CD8-positive, alpha-beta memory T cell (primary cell): ENCODE results near the gene SERTAD4. TPM values are rescaled to one million over a fixed set of nuclear protein-coding genes. Genes with fewer than 3 reads are reported as not detected.
A peak's percentile ranks its signal among the peaks of the same experiment; 100 is the strongest.

ENCODE experiments used
- CTCF ChIA-PET: fragments of 350-600 bp; sonication (Branson Sonifier 250); formaldehyde crosslinking; loops from one replicate; lab custom pipeline; 2021; ENCODE audit warnings: antibody characterized with exemption; lab: Charles Lee
- POLR2A ChIA-PET: fragments of 350-600 bp; sonication (Branson Sonifier 250); formaldehyde crosslinking; loops from one replicate; lab custom pipeline; 2021; ENCODE audit warnings: antibody characterized with exemption; lab: Charles Lee
- DNase-seq, 5 donors: peaks; one replicate each; pipeline versions ENCODE4 v3.0.0 to v3.0.0-alpha.2; 2020 to 2022; ENCODE audit warnings: mixed read lengths in 1 of 5
- H3K27ac ChIP-seq: one replicate; pipeline ENCODE4 v1.7.0; 2013; ENCODE audit warnings: low read depth, mild to moderate bottlenecking, low read length, moderate library complexity
- H3K27me3 ChIP-seq: 2 replicates; pipeline ENCODE4 v1.7.0; 2013; ENCODE audit warnings: low read length, mild to moderate bottlenecking; ENCODE audit not compliant: insufficient read depth, poor library complexity, severe bottlenecking
- H3K36me3 ChIP-seq: 2 replicates; pipeline ENCODE4 v1.7.0; 2013; ENCODE audit warnings: mild to moderate bottlenecking, low read length, moderate library complexity; ENCODE audit not compliant: insufficient read depth
- H3K4me1 ChIP-seq: 2 replicates; pipeline ENCODE4 v1.7.0; 2013; ENCODE audit warnings: mild to moderate bottlenecking, low read length, moderate library complexity; ENCODE audit not compliant: insufficient read depth
- H3K4me3 ChIP-seq: 2 replicates; pipeline ENCODE4 v1.7.0; 2013; ENCODE audit warnings: mild to moderate bottlenecking, low read length
- H3K9me3 ChIP-seq: 2 replicates; pipeline ENCODE4 v1.7.0; 2013; ENCODE audit warnings: mild to moderate bottlenecking, low read length
- H3K27ac Mint-ChIP-seq, 8 donors: one replicate each; pipeline ENCODE4 v1.8.0; 2020 to 2021; ENCODE audit warnings: mixed read lengths in 8 of 8, mild to moderate bottlenecking in 6 of 8, inconsistent platforms in 3 of 8, moderate library complexity in 3 of 8
- H3K27me3 Mint-ChIP-seq, 2 donors: one replicate each; pipeline ENCODE4 v1.8.0; 2020 to 2021; ENCODE audit warnings: mixed read lengths in 2 of 2, mild to moderate bottlenecking in 1 of 2, moderate library complexity in 1 of 2
- H3K36me3 Mint-ChIP-seq, 3 donors: one replicate each; pipeline ENCODE4 v1.8.0; 2020 to 2021; ENCODE audit warnings: mixed read lengths in 3 of 3, inconsistent platforms in 1 of 3, mild to moderate bottlenecking in 1 of 3
- H3K4me1 Mint-ChIP-seq, 3 donors: one replicate each; pipeline ENCODE4 v1.8.0; 2020 to 2021; ENCODE audit warnings: mixed read lengths in 3 of 3, inconsistent platforms in 1 of 3, mild to moderate bottlenecking in 1 of 3
- H3K4me3 Mint-ChIP-seq, 7 donors: one replicate each; pipeline ENCODE4 v1.8.0; 2020 to 2021; ENCODE audit warnings: mixed read lengths in 7 of 7, mild to moderate bottlenecking in 6 of 7, moderate library complexity in 4 of 7, inconsistent platforms in 2 of 7
- H3K9me3 Mint-ChIP-seq, 5 donors: one replicate each; pipeline ENCODE4 v1.8.0; 2020 to 2022; ENCODE audit warnings: mixed read lengths in 5 of 5, mild to moderate bottlenecking in 3 of 5, moderate library complexity in 2 of 5, inconsistent platforms in 1 of 5
- polyA plus RNA-seq: library from polyadenylated mRNA; unstranded; fragments of 300-500 nt; fragmentation: Illumina TruSeq; gene quantifications from one replicate; pipeline ENCODE4 v1.2.3, GENCODE V29; 2021
- total RNA-seq, 2 experiments: library from RNA; stranded (reverse); gene quantifications; one replicate each; pipeline ENCODE4 v1.2.3, GENCODE V29; 2021

SERTAD4 gene
- total and polyA plus RNA-seq, 3 experiments from 2014 or later, result not detected

DNA sequence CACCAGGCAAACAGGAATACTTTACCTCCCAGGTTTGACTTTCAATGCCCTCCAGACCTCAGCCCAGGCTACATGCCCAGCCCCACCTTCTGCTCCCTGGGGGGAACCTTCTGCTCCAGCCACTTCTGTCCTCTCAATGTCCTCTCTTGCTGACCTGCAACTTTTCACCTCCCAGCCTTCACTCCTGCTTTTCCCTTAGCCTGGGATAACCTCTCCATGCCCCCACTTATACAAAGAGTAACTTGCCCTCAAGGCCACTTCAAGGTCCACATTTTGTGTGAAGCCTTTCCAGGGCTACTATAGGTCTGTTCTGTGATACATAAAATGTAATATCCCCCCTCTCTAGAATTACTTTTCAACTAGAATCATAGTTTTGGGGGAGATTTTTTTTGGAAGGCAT lies 21.7 kb downstream of the SERTAD4 start:
- H3K4me1 ChIP-seq, result no peaks in the 10 kb centered on the region
- Mint-ChIP-seq H3K36me3 (peaks cover 0 to 3% (median 0%) of the 10 kb centered on the region in 3 donors), H3K4me3 (peak overlapping the region in 2 of 7 donors; percentile 27 to 36), H3K9me3 (peaks cover 0 to 7% (median 0%) of the 10 kb centered on the region in 5 donors), H3K27ac (peak overlapping the region in 1 of 8 donors; percentile 35), H3K4me1 (peaks cover 8 to 20% (median 10%) of the 10 kb centered on the region in 3 donors), H3K27me3 (peaks cover 55 to 71% of the 10 kb centered on the region in 2 donors)
- no peak overlapping the region for H3K4me3 ChIP-seq
- no peak for DNase-seq
- ChIA-PET CTCF (no interaction called here), POLR2A (no interaction called here)
- H3K36me3 ChIP-seq, result no peaks in the 10 kb centered on the region
- no peaks in the 10 kb centered on the region for H3K9me3 ChIP-seq
- H3K27ac ChIP-seq, result no peak overlapping the region
- H3K27me3 ChIP-seq, result peaks cover 15% of the 10 kb centered on the region

- H3K27me3 ChIP-seq, result peaks cover 7% of the 10 kb centered on the region
- no peak overlapping the region for H3K27ac Mint-ChIP-seq
- DNase-seq, result no peak
- no peaks in the 10 kb centered on the region for H3K4me1 Mint-ChIP-seq
- H3K9me3 ChIP-seq, result no peaks in the 10 kb centered on the region
- H3K36me3 Mint-ChIP-seq, result peaks cover 0 to 3% (median 0%) of the 10 kb centered on the region in 3 donors
- H3K36me3 ChIP-seq, result no peaks in the 10 kb centered on the region
- H3K27me3 Mint-ChIP-seq, result peaks cover 38 to 56% of the 10 kb centered on the region in 2 donors
- H3K4me3 Mint-ChIP-seq, result no peak overlapping the region
- POLR2A ChIA-PET, result no interaction called here
- H3K4me3 ChIP-seq, result no peak overlapping the region
- no peaks in the 10 kb centered on the region for H3K4me1 ChIP-seq
- H3K27ac ChIP-seq, result no peak overlapping the region
- CTCF ChIA-PET, result no interaction called here
- H3K9me3 Mint-ChIP-seq, result peaks cover 0 to 3% (median 0%) of the 10 kb centered on the region in 5 donors
Observed at GRCh38 chr1:210257698-210258529, 25.3 kb downstream of the SERTAD4 start.

GRCh38 chr1:210259561-210259960 lies 27.0 kb downstream of the SERTAD4 start:
- CTCF ChIA-PET, result no interaction called here
- H3K9me3 Mint-ChIP-seq, result no peaks in the 10 kb centered on the region
- H3K4me1 Mint-ChIP-seq, result no peaks in the 10 kb centered on the region
- H3K27me3 Mint-ChIP-seq, result peaks cover 23 to 41% of the 10 kb centered on the region in 2 donors
- H3K36me3 Mint-ChIP-seq, result no peaks in the 10 kb centered on the region
- DNase-seq, result no peak
- no peak overlapping the region for H3K4me3 Mint-ChIP-seq
- Histone ChIP-seq H3K4me1 (no peaks in the 10 kb centered on the region), H3K36me3 (no peaks in the 10 kb centered on the region), H3K27me3 (peaks cover 4% of the 10 kb centered on the region), H3K4me3 (no peak overlapping the region), H3K9me3 (no peaks in the 10 kb centered on the region), H3K27ac (no peak overlapping the region)
- POLR2A ChIA-PET, result no interaction called here
- no peak overlapping the region for H3K27ac Mint-ChIP-seq

DNA sequence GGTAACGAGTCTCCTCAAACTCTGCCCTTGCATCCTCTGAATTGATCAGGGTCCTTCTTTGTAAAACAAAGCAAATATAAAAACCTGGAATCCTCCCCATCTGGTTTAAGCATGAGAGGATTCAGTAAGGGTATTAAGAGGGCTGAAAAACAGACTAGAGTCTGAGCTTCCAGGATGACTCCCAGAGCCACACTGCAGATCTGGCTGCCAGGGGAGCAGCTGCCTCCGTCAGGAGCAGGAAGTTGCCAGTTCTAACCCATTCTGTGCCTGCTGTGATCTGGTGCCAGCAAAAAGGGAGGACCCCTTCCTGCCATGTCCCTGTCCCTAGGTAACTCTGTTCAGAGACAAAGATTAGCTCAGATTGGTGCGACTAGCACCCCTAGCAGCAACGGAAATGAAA lies 27.5 kb downstream of the SERTAD4 start:
- Mint-ChIP-seq H3K36me3 (no peaks in the 10 kb centered on the region), H3K4me3 (no peak overlapping the region), H3K4me1 (no peaks in the 10 kb centered on the region), H3K9me3 (no peaks in the 10 kb centered on the region), H3K27ac (no peak overlapping the region), H3K27me3 (peaks cover 18 to 36% of the 10 kb centered on the region in 2 donors)
- Histone ChIP-seq H3K9me3 (no peaks in the 10 kb centered on the region), H3K4me1 (no peaks in the 10 kb centered on the region), H3K27me3 (peaks cover 2% of the 10 kb centered on the region), H3K27ac (no peak overlapping the region), H3K4me3 (no peak overlapping the region), H3K36me3 (no peaks in the 10 kb centered on the region)
- POLR2A ChIA-PET, result no interaction called here
- CTCF ChIA-PET, result no interaction called here
- DNase-seq, result no peak

GRCh38 chr1:210262167-210262896 lies 29.7 kb downstream of the SERTAD4 start:
- Mint-ChIP-seq H3K4me1 (no peaks in the 10 kb centered on the region), H3K27me3 (peaks cover 5 to 31% of the 10 kb centered on the region in 2 donors), H3K9me3 (no peaks in the 10 kb centered on the region), H3K27ac (no peak overlapping the region), H3K36me3 (no peaks in the 10 kb centered on the region), H3K4me3 (no peak overlapping the region)
- Histone ChIP-seq H3K9me3 (no peaks in the 10 kb centered on the region), H3K36me3 (no peaks in the 10 kb centered on the region), H3K4me1 (no peaks in the 10 kb centered on the region), H3K4me3 (no peak overlapping the region), H3K27ac (no peak overlapping the region), H3K27me3 (no peaks in the 10 kb centered on the region)
- DNase-seq, result no peak
- ChIA-PET CTCF (no interaction called here), POLR2A (no interaction called here)

DNA sequence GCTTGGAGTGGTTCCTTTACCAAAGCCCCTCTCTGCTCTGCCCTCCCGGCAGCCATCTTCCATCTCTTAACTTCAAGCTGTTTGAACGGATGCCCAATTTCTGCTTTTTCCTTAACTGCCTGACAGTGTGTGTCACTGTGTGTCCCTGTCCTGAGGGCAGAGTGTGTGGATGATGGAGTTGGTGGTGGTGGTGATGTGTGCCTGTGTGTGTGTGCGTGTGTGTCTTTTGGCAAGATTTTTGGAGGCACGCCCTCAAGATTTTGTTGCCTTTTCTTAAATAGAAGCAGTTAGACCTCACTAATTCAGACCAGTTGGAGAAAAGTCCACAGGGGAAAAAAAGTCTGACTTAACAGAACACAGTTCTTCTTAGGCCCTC lies 30.3 kb downstream of the SERTAD4 start:
- Mint-ChIP-seq H3K9me3 (no peaks in the 10 kb centered on the region), H3K27me3 (peaks cover 2 to 27% of the 10 kb centered on the region in 2 donors), H3K4me1 (no peaks in the 10 kb centered on the region), H3K27ac (no peak overlapping the region), H3K4me3 (no peak overlapping the region), H3K36me3 (no peaks in the 10 kb centered on the region)
- Histone ChIP-seq H3K36me3 (no peaks in the 10 kb centered on the region), H3K4me3 (no peak overlapping the region), H3K9me3 (no peaks in the 10 kb centered on the region), H3K27me3 (no peaks in the 10 kb centered on the region), H3K27ac (no peak overlapping the region), H3K4me1 (no peaks in the 10 kb centered on the region)
- CTCF ChIA-PET, result no interaction called here
- no peak for DNase-seq
- POLR2A ChIA-PET, result no interaction called here

GRCh38 chr1:210263963-210264362 lies 31.4 kb downstream of the SERTAD4 start:
- H3K4me1 Mint-ChIP-seq, result no peaks in the 10 kb centered on the region
- ChIA-PET CTCF (no interaction called here), POLR2A (no interaction called here)
- no peak for DNase-seq
- Histone ChIP-seq H3K27me3 (no peaks in the 10 kb centered on the region), H3K27ac (no peak overlapping the region), H3K36me3 (no peaks in the 10 kb centered on the region), H3K9me3 (no peaks in the 10 kb centered on the region), H3K4me1 (no peaks in the 10 kb centered on the region), H3K4me3 (no peak overlapping the region)
- no peaks in the 10 kb centered on the region for H3K36me3 Mint-ChIP-seq
- peaks cover 6 to 28% of the 10 kb centered on the region in 2 donors for H3K27me3 Mint-ChIP-seq
- H3K4me3 Mint-ChIP-seq, result no peak overlapping the region
- no peaks in the 10 kb centered on the region for H3K9me3 Mint-ChIP-seq
- no peak overlapping the region for H3K27ac Mint-ChIP-seq
